Measurements from ENCODE around the gene ANKRD34B.
A peak's percentile ranks its signal among the peaks of the same experiment; 100 is the strongest.
"Not testable (repeated sequence)": the region's sequence is repeated elsewhere in the genome, so short reads cannot be mapped to it uniquely, and the experiment has no call there.

The ANKRD34B gene
- 0 reads per million in 2 donors for total RNA-seq

DNA sequence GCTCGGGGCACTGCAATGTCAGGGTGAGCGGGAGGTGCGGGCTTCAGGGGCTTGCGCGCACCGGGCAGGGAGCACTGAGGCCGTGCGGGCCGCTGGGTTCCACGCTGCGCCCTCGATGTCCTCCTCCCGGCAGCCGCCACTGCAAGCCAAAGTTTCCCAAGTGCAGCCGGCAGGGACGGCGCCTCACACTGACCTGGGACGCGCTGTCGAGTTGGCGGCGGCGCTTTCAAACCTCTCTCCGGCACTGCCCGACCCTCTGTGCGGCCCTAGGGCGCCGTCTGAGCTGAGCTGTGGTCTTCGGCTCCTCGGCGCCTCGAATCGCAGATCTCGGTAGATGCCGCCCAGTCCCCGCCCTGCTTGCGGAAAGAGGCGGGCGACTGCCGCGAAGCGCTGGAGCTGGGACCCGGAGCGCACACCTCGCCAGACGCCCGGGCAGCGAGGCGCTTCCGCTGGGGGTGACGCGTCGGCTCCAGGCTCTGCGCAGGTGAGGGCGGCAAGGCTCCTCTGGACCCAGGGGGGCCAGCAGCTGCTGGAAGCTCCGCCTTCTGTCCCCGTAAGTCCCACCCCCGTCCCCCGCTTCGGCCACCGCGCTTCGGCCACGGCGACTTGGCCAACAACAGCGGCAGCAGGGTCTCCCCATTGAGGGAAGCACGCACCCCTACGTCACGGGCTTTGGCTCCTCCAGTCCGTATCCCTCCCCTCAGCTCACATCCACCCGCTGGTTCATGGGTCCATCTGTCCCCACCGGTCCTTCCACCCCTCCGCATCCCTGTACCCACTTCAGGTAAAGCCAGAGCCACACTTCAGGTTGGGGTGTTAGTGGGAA lies at the start of gene ANKRD34B:
TSS of gene ANKRD34B (minus strand) at position 320 of the 826 bp plus-strand sequence. CDS start 10,261 bp downstream, outside the sequence.
- peak; percentile 14 for DNase-seq

DNA sequence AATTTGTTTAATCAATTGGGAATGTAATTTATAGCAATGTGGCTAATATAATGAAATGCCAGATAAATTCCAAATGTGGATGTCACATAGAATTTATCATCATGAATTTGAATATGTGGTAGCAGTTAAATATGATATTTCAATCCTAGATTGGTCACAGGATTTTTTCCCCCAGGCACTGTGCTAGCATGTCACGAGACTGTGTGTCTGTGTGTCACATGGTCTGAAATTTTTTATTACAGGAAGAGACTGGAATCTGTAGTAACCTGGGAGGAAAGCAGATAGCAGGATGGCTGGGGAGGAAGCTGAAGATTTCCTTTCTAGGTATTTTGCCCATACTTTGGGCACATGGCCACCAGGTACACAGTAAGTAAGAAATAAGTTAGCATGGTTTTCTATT lies 49.0 kb upstream of the ANKRD34B start:
- DNase-seq: no peak

DNA sequence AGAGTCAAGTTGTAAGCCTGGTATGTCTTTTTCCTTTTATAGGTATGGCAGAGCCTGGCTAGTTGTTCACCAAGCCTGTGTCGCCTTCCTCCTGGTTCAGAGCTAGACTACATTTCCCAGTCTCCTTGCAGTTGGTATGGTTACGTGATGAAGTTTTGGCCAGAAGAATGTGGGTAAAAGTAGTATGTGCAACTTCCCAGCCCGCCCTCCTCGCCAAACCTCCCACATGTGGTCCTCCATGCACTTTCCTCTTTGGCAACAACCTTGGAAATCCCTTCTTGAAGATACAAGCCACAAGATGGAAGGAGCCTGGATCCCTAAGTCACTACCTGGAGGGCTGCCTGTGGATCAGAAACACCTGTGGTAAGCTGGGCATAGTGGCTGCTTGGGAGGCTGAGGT lies 48.4 kb upstream of the ANKRD34B start:
- DNase-seq: no peak

DNA sequence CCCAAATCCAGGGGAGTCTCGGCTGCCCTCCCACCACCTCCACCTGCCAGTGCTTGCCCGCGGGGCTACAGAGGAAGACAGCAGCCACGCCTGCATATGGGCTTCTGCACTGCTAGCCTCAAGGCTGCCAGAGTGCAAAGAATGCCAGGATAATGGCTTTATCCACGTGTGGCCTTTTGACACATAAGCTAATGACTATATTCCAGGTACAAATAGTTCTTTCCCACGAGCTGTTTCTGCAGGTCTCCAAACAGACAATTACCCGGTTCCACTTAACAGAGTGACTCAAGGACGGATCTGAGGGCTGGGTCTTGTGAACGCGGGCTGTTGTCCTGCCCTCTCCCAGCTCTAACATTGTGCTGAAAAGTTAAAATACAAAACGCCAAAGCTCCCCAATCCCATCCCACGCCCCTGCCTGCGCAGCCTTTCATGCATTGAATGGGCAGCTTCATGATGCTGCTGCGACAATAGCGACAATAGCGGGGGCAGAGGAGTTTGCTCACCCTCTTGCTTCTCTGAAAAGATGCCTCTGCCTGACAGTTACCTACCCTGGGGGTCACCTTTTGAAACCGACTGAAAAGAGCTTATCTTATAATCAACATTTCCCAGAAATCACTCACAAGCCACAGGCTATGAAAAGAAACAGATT lies 45.3 kb upstream of the ANKRD34B start:
- no peak for DNase-seq

DNA sequence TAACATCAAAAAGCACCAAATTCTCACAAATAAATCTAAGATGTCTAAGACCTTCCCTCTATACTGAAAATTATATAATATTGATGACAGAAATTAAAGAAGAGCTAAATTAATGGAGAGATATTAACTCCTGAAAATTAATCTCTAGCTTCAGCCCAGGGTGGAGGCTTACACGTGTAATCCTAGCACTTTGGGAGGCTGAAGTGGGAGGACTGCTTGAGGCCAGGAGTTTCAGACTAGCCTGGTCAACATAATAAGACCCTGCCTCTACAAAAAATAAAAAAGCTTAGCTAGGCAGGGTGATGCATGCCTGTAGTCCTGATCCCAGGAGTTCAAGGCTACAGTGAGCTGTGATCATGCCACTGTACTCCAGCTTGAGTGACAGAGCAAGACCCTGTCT lies 39.6 kb upstream of the ANKRD34B start:
- DNase-seq: no peak

DNA sequence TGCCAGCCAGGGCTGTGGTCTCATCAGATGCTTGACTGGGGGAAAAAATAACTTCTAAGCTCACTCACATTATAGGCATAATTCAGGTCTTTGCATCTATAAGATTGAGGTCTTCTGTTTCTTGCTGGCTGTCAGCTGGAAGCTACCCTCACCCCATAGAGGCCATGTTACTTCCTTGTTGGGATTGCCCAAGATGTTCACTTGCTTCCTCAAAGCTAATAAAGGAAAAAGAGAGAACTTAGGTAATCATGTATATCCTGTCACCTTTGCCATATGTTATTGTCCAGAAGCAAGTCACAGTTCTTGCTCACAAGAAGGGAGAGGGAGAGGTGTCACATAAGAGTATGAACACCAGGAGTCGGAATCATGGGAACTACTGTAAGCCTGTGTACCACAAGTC lies 38.7 kb upstream of the ANKRD34B start:
- no peak for DNase-seq

DNA sequence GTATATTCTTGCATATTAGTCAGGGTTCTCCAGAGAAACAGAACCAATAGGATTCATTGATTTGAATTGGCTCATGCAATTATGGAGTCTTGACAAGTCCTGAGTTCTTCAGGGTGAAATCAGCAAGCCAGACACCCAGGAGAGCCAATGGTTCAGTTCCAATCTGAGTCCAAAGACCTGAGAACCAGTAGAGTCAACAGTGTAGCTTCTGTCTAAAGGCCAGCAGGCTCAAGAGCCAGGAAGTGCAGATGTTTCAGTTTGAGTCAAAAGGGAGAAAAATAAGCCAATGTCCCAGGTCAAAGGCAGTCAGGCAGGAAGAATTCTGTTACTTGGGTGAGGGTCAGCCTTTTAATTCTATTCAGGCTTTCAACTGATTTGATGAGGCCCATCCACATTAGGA lies 37.8 kb upstream of the ANKRD34B start:
- DNase-seq: no peak

DNA sequence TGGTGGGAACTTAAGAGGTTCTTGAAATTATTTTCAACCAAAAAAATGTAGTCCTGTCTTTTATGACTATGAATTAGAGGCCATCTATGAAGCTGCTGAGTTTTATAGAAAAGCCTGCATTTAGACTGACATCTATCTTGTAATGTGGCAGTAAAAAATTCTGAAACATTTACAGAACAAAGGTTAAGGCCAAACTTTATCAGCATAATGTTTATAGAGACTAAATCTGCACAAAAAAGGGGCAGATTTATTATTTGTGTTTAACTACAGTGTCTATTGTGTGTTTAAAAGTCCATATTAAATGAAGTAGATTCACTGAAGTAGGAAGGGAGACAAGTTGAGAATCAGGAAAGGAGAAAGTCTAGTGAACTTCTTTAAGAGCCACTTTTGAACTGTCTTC lies 37.3 kb upstream of the ANKRD34B start:
- no peak for DNase-seq

DNA sequence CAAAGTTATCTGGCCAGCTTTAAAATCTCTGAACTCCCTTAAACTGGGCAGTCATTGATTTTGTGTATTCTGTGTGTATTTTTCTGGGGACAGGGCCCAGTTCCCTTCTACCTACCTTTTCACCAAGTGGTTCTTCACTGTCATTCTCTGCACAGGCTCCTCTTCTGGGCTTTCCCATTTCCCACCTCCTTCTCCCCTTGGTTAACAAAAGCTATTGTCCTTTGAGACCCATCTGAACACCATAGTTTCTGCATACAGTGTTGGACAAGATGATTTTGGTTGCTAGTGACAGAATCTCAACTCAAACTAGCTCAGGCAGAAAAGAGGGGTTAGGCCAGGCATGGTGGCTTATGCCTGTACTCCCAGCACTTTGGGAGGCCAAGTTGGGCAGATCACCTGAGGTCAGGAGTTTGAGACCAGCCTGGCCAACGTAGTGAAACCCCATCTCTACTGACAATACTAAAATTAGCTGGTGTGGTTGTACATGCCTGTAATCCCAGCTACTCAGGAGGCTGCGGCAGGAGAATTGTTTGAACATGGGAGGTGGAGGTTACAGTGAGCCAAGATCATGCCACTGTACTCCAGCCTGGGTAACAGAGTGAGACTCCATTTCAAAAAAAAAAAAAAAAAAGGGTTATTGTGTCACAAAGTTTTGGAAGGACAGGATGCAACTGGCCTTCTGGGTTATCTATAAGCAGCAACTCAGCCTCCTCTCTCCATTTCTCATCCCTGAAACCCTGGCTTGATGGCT lies 31.0 kb upstream of the ANKRD34B start:
- DNase-seq: no peak

DNA sequence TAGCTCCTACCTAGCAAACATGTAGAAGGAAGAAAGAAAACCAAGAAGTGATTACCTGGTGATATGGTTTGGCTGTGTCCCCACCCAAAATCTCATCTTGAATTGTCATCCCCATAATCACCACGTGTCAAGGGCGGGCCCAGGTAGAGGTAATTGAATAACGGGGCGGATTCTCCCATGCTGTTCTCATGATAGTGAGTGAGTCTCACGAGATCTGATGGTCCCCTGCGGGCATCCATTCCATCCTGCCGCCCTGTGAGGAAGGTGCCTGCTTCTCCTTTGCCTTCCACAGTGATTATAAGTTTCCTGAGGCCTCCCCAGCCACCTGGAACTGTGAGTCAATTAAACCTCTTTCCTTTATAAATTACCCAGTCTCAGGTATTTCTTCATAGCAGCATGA lies 27.4 kb upstream of the ANKRD34B start:
- DNase-seq: no peak

DNA sequence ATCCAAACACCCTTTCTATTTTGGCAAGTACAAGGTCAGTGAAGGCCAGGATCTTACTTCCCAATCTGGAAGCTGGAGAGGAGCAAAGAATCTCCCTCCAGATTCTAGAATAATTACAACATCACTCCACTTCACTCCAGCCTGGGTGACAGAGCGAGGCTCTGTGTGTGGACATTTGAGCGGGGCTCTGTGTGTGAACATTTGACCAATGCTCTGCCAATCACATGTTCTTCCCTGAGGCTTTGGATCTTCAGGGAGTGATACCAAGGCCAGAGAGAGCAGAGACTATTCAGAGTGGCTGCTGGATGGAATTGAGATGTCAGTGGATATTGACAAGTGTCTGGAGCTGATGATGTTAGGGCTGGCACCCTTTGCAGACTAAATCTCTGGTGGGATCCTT lies 24.7 kb upstream of the ANKRD34B start:
- DNase-seq: no peak

DNA sequence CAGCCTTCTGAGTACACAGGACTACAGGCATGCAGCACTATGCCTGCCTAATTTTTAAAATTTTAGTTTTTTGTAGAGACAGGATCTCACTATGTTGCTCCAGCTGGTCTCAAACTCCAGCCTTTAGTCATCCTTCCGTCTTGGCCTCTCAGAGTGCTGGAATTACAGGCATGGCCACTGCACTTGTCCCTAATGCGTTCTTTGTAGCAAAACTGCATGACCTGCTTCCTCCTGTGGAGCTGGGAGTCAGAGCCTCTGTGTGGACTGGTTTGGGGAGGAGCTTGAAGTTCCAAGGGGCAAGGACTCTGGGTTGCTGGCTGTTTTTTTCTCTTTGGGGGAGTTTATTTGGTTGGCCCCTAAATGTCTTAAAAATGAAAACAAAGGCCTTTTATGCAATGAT lies 22.7 kb upstream of the ANKRD34B start:
- DNase-seq: no peak

DNA sequence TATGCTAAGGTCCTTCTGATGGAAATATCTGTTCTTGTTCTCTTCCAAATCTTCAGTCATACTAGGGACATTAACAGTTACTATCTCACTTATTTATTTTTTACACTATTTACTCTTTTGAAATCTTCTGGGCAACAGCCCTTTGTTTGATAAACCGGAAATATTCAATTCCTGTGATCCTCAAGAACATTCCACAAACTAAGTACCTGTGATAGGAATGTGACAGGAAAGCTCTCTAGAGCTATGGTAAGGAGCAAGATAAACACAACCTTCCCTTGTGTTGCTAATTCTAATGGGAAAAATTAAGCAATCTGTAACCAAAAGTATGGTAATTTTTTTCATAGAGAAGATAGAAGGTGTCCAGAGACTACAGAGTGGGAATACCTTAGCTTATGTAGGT lies 22.0 kb upstream of the ANKRD34B start:
- DNase-seq: no peak

DNA sequence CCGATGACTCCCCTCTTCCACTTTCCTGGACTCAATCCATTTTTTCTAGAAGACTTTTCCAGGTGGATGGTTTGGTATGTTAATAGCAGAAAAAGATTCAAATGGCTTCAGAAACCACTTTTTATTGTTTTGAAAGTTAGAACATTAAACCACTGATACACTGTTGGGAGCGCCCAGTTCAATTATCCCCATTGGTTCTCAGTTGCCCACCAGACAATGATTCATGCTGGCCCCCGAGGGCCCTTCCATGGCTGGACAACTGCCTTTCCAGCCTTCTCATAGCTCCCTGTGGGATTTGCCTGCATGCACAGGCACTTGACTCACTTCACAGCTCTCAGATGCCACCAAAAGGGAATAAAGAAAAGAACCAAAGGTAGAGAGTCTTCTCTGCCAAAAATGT lies 21.3 kb upstream of the ANKRD34B start:
- DNase-seq: no peak

DNA sequence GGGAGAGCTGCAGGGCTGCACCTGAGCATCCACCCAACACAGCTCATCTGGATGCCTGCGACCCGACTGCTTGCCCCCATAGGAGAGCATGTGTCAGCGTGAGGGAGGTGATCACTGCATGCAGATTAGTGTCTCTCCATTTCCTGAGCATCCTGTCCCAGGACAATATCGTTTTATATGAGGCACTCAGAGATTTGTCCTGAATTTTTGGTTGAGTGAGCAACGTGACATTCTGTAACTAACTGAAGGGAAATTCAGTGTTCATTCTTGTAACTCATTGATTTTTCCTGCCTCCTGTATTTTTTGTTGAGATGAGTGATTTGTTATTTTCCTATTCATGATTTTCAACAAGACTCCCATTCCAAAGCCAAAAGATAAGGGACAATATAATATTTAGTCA lies 20.7 kb upstream of the ANKRD34B start:
- peak; percentile 4 for DNase-seq

DNA sequence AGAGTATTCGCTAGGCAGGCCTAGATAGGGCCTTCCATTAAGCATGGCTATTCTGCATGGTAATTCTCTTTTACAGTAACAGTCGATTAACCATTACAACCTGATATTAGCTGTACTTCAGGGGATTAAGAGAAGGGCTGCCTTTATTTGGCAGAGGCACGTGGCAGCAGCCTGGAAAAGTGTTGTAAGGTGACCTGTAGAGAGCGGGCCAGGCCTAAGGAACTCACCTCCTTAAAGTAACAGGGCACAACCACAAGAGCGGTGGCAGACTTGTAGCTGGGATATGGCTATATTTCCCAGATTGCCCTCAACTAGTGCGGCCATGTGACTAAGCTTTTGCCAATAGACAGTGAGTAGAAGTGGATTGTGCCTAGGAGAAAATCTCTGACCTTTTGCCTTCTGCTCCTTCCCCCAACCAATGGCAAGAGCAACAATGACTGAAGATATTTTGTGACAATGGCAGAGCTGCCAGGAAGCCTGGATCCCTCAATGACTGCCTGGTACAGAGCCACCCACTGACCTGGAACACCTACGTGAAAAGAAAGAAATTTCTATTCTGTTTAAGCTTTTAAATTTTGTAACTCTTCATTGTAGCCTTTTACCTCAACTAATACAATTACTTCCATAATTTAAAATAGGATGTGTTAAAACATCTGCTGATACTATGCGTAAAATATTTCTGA lies 18.9 kb upstream of the ANKRD34B start:
- DNase-seq: no peak

DNA sequence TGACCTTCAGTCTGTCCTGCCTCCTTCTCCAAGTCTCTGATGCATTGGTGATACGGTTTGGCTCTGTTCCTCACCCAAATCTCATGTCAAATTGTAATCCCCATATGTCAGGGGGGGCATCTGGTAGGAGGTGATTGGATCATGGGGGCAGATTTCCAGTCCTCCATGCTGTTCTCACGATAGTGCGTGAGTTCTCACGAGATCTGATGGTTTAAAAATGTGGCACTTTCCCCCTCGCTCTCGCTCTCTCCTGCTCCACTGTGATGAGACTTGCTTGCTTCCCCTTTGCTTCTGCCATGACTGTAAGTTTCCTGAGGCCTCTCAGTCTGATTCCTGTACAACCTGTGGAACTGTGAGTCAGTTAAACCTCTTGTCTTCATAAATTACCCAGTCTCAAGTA lies 14.7 kb upstream of the ANKRD34B start:
- DNase-seq: no peak

DNA sequence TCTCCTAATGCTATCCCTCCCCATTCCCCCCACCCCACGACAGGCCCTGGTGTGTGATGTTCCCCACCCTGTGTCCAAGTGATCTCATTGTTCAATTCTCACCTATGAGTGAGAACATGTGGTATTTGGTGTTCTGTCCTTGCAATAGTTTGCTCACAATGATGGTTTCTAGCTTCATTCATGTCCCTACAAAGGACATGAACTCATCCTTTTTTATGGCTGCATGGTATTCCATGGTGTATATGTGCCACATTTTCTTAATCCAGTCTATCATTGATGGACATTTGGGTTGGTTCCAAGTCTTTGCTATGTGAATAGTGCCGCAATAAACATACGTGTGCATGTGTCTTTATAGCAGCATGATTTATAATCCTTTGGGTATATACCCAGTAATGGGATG lies 10.2 kb upstream of the ANKRD34B start:
- not testable (repeated sequence) for DNase-seq

DNA sequence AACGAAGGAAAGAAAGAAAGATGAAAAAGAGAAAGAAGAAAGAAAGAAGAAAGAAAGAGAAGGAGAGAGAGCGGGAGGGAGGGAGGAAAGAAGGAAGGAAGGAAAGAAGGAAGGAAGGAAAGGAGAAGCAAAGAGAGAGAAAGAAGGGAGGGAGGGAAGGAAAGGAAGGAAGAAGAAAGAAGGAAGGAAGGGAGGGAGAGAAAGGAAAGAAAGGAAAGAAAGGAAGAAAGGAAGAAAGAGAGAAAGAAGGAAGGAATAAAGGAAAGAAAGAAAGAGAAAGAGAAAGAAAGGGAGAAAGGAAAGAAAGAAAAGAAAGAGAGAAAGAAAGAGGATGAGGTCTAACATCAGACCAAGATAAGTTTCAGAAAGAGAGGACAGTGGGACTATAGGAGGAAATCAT lies 9.0 kb upstream of the ANKRD34B start:
- DNase-seq: no peak

DNA sequence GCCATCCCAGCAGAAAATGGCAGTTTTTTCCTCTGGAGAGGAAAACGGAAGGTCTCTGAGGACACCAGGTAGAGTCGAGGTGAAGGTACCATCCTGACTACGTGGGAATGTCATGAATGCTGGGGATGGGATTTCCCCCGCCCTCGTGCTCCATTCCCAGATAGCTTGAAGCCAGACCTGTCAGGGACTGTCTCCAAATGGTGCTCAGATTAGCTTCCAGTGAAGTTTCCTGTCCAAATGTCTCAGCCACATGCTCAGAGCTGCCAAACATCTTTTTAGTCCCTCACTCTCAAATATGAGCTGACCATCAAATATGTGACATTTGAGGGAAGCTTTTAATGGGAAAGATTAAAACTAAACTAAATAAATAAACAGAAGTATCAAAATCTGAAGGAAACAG lies 7.6 kb upstream of the ANKRD34B start:
- DNase-seq: no peak

DNA sequence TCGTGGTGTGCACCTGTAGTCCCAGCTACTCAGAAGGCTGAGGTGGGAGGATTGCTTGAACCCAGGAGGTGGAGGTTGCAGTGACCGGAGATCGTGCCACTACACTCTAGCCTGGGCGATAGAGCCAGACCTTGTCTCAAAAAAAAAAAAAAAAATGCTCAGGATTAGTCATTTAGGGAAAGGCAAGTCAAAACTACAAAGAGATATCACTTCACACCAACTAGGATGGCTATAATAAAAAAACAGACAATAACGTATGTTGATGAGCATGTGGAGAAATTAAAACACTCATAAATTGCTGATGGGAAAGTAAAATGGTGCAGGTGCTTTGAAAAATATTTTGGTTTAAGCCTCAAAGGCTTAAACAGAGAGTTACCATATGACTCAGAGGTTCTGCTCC lies 6.3 kb upstream of the ANKRD34B start:
- DNase-seq: no peak

DNA sequence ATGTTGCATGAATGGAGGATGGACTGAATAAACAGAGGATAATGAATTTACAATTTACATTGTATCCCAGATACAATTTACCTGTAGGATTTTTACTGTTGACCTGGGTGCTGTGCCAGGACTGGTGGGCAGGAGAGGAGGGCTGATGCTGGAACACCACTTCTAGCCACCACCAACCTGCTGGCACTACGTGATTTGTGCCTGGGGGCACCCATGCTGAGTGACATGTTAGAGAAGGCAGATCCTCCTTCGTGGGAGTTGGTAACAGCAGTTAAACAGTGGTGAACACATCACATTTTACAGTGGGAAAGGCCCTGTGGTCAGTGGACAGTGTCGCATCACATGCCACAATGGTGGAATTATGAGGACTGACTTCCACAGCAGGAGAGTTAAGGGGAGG lies 3.0 kb upstream of the ANKRD34B start:
- DNase-seq: no peak

Data from activated gamma-delta T cell (primary cell).